Head of caudate nucleus (tissue), 42 donors: ENCODE data around the gene RBM6.

Experiments
- DNase-seq, 42 donors: peaks; one replicate each; pipeline versions ENCODE4 v3.0.0 to v3.0.0-alpha.2; 2020 to 2021; ENCODE audit warnings: mixed read lengths in 7 of 42
- intact Hi-C: fragments of 100-400 bp; cut with DNase I; formaldehyde crosslinking; loops from one replicate; pipeline ENCODE4 v1.15.0; 2022

Gene RBM6

DNA sequence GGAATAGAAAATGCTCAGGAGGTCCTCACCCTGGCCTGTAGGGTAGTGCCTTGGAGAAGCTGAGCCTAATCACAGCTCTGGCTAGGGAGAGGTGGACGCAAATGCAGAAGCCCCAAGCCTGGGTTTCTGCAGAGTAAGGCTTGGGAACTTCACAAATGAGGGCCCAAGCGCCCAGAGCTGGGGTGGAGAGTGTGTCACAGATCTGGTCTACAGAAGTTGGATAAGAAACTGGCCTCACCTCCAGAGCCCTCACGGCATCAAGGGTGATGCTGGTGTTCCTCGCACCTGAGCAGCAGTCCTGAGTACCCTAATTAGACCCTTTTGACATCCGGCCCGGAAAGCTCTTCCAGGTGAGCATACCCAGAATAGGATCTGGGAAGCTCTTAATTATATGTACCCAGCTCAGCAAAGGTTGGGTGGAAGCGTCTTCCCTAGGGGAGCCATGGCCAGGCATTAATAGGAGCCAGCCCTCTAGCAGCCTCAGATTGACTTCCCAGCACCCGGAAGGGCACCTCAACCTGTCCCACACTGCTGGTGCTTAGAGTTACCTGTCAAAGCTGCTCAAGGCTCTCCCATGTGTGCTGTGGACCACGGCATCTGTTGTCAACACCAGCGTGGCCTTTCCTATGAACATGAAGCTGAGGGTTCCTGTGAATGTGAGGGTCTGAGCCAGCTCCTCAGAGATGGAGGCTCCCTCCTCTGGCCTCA is 180.6 kb downstream of the RBM6 start:
- intact Hi-C loops, result loop anchor here (2.0 kb wide), 1 partner anchor 68 kb away; no protein-coding TSS in a partner anchor
- peak in 2 of 42 donors; percentile 24 to 32 for DNase-seq

DNA sequence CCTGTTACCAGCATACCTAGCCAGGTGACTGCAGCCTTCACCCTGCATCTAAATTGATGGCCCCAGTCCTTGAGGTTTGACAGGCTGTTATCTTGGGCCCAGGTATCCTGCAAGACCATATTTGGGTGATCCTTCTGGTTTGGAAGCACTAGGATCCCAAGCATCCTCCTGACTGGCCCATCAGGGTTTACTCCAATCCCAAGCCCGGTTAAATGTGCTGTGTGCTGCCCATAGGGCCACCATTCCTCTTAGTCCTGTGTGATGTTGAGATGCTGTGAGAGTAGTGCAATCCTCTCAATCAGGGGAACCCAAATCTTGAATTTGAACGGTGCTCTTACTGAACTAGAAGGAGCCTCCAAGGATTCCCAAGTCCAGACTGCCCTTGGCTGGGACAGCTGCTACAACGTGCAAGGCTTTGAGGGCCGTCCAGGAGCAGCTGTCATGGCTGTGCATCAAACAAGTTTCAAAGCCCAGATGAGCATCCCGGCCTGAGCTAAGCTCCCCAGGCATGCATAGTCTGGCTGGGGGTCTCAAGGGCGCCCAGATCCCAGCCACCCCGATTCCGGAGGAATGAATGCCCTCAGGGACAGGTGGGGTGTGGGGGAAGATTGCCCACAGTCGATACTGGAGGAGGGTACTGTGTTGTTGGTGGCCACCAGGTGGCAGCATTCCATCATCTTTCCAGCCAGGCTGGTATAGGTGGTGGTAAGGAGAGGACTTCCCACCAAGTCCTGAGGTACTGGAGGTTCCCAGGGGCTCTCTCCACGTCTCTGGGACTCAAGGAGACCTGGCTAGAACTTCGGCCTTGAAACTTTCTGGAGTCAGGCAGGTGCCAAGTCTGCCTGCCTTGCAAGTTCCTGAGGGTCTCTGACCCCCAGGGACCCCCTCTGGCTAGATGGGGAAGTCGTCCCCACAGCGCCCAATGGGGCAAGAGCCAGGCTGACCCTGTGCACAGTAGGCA is 181.4 kb downstream of the RBM6 start:
- DNase-seq, result peak; percentile 47 to 91 (median 80)
- intact Hi-C loops, result loop anchor here (2.0 kb wide), 1 partner anchor 67 kb away; no protein-coding TSS in a partner anchor

DNA sequence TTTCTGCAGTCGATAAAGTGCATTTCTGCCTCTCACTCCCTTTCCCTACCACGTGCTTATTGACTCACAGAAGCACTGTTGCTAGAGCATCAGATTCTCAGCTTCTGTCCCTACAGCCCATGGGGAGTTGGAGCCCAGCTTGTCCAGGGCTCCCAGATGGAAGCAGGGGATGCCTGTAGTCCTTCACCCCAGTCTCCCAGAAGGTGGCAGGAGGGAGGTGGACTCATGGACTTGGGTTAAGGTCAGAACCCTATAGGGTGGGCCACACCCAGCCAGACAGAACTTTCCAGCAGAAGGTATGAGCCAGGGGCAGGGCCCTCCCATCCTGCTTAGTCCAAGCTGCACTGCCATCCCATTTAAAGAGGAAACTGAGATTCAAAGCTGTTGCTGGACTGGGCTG is 182.1 kb downstream of the RBM6 start:
- intact Hi-C loops, result no loop called here
- peak in 3 of 42 donors; percentile 1 to 29 (median 16) for DNase-seq

DNA sequence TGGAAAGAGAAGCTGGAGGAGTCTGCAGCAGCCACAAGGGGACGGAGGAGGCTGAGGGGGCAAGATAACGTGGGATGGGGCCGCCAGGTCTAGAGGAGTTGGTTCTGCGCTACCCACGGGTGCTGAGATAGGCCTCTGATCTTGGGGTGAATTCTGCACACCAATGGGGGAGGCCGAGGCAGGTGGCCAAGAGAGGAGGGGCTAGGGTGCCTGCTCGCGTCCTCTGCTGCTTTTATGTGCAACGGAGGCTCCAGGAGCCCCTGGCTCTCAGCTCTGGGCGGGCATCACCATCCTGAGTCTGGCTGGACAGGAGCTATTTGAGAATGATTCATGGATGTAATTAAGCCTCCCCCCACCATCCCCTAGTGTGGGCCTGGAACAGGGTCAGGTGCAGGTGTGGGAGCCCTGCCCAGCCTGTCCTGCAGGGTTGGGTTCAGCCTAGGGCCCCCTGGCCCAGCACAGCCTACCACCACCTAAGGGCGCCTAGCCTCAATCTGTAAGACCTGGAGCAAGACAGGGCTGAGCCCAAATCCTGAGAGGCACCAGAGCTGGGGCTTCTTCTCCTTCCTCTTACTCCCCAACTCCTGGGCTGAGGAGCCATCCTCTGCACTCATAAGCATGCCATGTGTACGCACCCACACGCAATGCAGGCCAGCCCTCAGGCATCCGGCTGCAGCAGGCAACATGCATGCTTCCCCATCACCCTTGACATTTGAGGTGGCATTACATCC is 182.9 kb downstream of the RBM6 start:
- intact Hi-C loops, result no loop called here
- peak in 3 of 42 donors; percentile 13 to 31 (median 20) for DNase-seq

DNA sequence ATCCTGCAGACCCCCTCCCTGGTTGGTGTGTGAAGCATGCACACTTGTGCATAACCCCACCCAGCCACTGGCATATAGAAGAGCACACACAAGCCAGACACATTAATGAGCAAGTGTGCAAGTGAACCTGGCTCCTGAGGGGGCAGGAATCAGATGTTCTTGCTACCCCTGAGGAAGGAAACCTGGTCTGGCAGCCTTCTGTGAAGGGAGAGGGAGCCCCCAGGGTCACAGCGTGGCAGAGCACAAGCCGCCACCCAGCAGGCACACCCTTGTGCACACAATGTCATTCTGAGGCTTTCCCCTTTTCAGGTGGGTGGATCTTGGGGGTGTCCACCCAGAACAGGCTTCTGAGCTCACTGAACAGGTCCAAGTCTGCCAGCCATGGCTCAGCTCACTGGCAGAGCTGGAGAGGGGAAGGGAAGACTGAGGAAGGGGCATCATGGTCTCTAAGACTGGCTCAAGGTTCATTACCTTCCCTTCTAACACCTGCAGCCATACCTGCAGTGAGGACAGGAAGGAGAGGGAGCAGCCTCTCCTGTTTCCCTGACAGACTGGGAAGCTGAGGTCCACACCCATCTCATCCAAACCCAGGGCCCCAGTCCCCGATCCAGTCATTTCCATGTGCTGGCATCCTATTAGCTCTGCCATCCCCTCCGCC is 183.6 kb downstream of the RBM6 start:
- intact Hi-C loops, result no loop called here

DNA sequence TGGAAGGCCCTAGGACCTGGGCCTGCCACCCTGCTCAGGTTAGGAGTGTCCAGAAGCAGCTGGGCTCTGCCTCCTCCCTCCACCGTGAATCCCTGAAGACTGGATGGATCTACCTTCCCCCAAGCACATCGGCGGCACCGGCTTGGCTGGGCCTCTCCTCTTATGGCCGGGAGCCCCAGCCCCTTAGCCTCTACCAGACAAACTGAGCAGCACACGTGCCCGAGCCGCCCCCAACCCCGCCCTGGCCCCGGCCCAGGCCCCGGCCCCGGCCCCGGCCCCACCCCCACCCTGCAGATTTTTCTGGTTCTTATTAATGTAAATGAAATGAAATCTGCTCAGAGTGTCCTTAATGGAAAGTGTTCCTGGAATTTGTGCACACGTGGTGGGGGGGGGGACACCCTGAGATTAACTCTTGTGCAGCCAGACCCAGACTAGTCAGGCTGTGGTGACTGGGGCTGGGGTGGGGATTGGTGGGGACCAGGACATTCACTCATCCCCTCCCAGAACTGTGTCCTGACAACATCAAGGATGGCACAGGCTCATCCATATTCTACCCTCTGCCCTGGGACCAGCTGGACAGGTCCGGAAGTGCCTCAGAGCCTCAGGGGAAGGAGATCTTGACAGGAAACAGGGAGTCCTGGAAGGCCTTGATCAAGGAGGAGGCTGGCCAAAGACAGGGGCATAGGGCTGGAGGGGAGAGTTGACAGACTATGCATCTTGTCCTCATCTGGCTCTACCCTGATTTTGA is 184.3 kb downstream of the RBM6 start:
- DNase-seq, result peak in 1 of 42 donors; percentile 3
- intact Hi-C loops, result no loop called here

More for the DNA sequence above, 183.6 kb downstream of the RBM6 start:
- peak in 5 of 42 donors; percentile 15 to 34 (median 28) for DNase-seq

DNA sequence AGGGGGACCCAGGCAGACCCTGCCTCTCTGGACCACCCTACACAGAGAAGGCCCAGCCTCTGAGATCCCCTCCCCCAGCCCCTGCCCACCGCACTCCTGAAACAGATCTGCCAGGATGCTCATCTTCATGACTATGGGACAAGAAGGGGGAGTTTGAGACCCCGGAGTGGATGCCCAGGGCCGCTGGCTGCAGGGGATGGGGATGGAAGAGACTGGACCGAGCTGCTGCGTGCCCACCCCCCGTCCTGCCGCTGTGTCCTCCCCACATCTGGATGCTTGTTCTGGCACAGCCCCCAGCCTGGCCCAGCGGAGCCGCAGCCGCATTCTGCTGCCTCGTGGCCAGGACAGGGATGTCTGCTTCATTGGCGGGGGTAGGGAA is 184.8 kb downstream of the RBM6 start:
- intact Hi-C loops, result no loop called here
- DNase-seq, result peak in 1 of 42 donors; percentile 7

DNA sequence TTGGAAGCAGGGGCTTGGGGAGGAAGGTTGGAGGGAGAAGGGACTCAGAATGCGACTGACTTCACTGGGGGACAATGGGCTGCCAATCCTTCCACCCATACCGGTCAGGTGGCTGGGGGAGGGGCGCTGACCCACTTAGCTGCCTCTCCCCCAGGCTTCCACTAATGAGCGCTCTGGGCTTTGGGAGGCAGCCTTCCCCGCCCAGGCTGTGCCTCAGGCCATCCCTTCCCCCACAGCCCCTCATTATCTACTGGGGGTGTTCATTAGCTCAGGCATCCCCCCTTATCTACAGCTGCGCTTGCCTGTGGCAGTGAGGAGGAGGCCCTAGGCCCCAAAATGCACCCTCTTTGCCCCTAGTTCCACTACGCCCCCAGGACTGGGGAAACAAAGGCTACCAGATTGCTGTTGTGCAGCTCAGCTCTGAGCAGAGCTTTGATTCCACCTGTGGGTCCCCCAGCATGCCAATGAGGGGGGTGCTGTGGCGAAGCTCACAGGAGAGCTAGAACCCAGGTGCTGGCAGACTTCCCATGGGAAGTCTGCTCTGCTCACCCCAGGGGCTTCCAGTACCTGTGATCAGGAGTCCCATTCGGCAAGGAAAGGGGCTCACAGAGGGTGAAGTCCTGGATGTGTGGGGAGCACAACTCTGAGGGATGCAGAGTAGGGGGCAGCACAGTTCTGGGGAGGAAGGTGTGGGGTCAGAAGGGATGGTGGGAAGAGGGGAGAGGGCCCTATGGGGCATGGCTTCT is 185.8 kb downstream of the RBM6 start:
- intact Hi-C loops, result no loop called here
- peak in 2 of 42 donors; percentile 10 to 19 for DNase-seq

DNA sequence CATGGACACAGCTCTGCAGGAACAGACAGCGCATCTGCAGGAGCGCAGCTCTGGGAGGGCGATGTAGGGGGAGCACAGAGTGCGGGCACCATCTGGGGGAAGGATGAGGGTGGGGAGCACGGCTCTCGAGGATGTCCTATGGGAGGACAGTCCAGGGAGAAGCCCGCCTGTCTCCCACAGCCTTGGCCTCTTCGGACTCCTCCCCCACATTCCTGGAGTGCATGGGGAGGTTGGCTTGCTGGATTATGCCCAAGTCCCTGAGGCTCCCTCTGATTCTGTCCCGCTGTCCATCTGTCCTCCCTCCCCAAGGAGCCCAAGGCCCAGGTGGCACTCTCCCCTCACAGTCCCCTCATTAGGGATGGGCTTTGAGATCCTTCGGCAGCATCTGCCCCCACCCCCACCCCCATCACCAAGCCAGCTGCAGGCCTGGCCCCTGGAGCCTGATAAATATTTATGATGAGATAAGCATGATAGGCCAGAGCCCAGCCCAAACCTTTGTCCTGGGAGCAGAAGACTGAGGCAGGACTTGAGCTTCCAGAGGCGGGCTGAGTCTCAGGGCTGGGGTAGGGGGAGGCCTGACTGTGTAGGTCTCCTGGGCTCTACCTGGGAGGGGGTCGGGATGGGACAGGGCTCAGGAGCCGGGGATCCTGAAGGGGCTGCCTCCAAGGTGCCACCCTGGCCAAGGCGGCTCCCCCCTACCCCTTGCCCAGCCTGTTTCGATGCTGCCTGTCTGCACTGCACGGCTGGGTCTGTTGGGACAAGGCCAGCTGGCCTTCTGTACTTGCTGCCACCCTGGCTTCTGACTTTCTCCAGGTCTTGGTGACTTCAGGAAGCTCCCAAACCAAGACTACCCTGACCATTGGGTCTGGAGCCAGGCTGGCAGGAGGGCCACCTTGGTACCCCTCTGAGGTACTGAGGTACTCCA is 186.6 kb downstream of the RBM6 start:
- intact Hi-C loops, result no loop called here
- DNase-seq, result no peak
